Tibial nerve (tissue), 4 donors: ENCODE measurements around the gene SDK2. TPM values are rescaled to one million over a fixed set of nuclear protein-coding genes. Genes with fewer than 3 reads are reported as not detected.

ENCODE experiments used
- DNase-seq, 2 donors: peaks; one replicate each; pipeline ENCODE4 v3.0.0-alpha.2; 2019; ENCODE audit warnings: low spot score in 2 of 2
- H3K27ac ChIP-seq, 4 donors: fragments of 200-600 bp; sonication (generic) in 3 of 4; one replicate each; pipeline ENCODE4 v1.5.1; 2017 to 2019; ENCODE audit warnings: mild to moderate bottlenecking in 1 of 4
- H3K27me3 ChIP-seq, 2 donors: fragments of 200-600 bp; sonication (generic) in 1 of 2; one replicate each; pipeline versions ENCODE4 v1.5.1 to v1.6.0; 2017 to 2019
- H3K36me3 ChIP-seq, 3 donors: fragments of 200-600 bp; sonication (generic); one replicate each; pipeline ENCODE4 v1.5.1; 2018 to 2019
- H3K4me1 ChIP-seq, 4 donors: fragments of 200-600 bp; sonication (generic) in 3 of 4; one replicate each; pipeline ENCODE4 v1.5.1; 2017 to 2019
- H3K4me3 ChIP-seq, 4 donors: fragments of 200-600 bp; sonication (generic) in 3 of 4; one replicate each; pipeline ENCODE4 v1.5.1; 2017 to 2019; ENCODE audit warnings: mild to moderate bottlenecking in 1 of 4, moderate library complexity in 1 of 4
- H3K9me3 ChIP-seq, 4 donors: fragments of 200-600 bp; sonication (generic) in 3 of 4; one replicate each; pipeline ENCODE4 v1.5.1; 2017 to 2019
- EP300 ChIP-seq, 2 donors: sonication (generic); formaldehyde crosslinking; IDR thresholded peaks; one replicate each; pipeline ENCODE4 v1.6.1; 2017; ENCODE audit warnings: antibody characterized with exemption in 2 of 2, mild to moderate bottlenecking in 1 of 2
- POLR2A ChIP-seq, 2 donors: fragments of 450-650 bp; IDR thresholded peaks; one replicate each; pipeline ENCODE4 v1.6.1; 2017; ENCODE audit warnings: antibody characterized with exemption in 2 of 2, mild to moderate bottlenecking in 2 of 2, moderate library complexity in 2 of 2
- WGBS, 2 donors: methylation state at CpG; one replicate each; pipeline ENCODE4 v1.1.5; 2018; 5-methylcytosine and 5-hydroxymethylcytosine counted together
- total RNA-seq, 4 donors: library from RNA; depleted of rRNA; stranded (reverse); fragments of >200 nt; gene quantifications; one replicate each; pipeline ENCODE4 v1.1.0, GENCODE V29; 2016
- TF ChIP-seq, protein P1 (sequence below), 5 experiments: fragments of 200-600 bp in 3 of 5; fragments of 450-650 bp in 2 of 5; sonication (generic) in 3 of 5; IDR thresholded peaks; one replicate each; pipeline ENCODE4 v1.5.1; 2016 to 2019; ENCODE audit warnings: antibody characterized with exemption in 5 of 5, mild to moderate bottlenecking in 3 of 5, moderate library complexity in 2 of 5

SDK2 gene
- total RNA-seq, 4 donors from 2014 or later, result 3.1 to 6.3 (median 4.6) TPM

DNA sequence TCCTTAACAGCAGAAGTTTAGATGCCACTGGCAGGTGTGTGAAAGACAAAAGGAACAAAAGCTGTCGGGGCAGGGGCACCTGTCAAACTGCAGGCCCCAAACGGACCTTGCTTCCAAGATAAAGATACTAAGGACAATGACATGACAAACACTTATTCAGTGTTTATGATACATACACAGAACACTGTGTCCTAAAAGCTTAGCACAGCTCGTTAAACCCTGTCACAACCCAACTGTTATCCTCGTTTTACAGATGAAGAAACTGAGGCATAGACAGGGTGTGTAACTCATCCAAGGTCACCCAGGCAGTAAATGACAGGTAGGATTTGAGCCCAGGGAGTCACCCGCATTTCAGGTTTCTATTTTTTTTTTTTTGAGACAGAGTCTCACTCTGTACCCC is 9.6 kb downstream of the SDK2 start:
- Histone ChIP-seq H3K27me3 (no peaks in the 10 kb centered on the region), H3K4me1 (peaks cover 0 to 28% (median 6%) of the 10 kb centered on the region in 4 donors), H3K4me3 (no peak overlapping the region), H3K9me3 (no peaks in the 10 kb centered on the region), H3K27ac (no peak overlapping the region), H3K36me3 (no peaks in the 10 kb centered on the region)
- TF ChIP-seq, protein P1, sequence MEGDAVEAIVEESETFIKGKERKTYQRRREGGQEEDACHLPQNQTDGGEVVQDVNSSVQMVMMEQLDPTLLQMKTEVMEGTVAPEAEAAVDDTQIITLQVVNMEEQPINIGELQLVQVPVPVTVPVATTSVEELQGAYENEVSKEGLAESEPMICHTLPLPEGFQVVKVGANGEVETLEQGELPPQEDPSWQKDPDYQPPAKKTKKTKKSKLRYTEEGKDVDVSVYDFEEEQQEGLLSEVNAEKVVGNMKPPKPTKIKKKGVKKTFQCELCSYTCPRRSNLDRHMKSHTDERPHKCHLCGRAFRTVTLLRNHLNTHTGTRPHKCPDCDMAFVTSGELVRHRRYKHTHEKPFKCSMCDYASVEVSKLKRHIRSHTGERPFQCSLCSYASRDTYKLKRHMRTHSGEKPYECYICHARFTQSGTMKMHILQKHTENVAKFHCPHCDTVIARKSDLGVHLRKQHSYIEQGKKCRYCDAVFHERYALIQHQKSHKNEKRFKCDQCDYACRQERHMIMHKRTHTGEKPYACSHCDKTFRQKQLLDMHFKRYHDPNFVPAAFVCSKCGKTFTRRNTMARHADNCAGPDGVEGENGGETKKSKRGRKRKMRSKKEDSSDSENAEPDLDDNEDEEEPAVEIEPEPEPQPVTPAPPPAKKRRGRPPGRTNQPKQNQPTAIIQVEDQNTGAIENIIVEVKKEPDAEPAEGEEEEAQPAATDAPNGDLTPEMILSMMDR (IDR thresholded peaks at IDR 0.05), result no peak
- TF ChIP-seq EP300 (IDR thresholded peaks at IDR 0.05) (no peak), POLR2A (IDR thresholded peaks at IDR 0.05) (no peak)
- 76 to 91% methylated on average over 5 of the region's 5 CpGs for WGBS, 2 donors
- DNase-seq, result no peak

DNA sequence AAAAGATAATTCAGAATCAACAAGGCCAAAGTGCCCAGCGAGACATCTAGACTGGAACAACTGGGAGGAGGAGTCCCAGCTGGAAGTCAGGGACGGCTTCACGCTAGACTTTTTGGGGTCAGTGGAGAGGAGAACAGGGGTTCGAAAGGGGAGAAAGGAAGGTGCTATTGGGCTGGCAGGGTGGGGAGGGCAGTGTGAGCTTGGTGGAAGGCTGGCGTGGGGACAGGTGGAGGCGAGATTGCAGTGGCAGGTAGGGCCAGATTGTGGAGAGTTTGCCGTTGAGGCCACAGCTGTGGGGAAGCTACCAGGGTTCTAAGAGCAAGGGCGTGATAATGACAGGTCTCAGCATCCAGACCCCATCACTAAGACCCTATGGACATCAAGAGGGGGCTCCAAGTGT is 10.5 kb downstream of the SDK2 start:
- H3K36me3 ChIP-seq, result no peaks in the 10 kb centered on the region
- no peaks in the 10 kb centered on the region for H3K9me3 ChIP-seq
- H3K27me3 ChIP-seq, result no peaks in the 10 kb centered on the region
- no peak for TF ChIP-seq POLR2A (IDR thresholded peaks at IDR 0.05)
- no peak for TF ChIP-seq EP300 (IDR thresholded peaks at IDR 0.05)
- TF ChIP-seq, protein P1 (IDR thresholded peaks at IDR 0.05), result no peak
- H3K4me3 ChIP-seq, result no peak overlapping the region
- 93 to 96% methylated on average over 8 of the region's 8 CpGs for WGBS, 2 donors
- H3K27ac ChIP-seq, result no peak overlapping the region
- no peak for DNase-seq
- H3K4me1 ChIP-seq, result peaks cover 0 to 25% (median 5%) of the 10 kb centered on the region in 4 donors

DNA sequence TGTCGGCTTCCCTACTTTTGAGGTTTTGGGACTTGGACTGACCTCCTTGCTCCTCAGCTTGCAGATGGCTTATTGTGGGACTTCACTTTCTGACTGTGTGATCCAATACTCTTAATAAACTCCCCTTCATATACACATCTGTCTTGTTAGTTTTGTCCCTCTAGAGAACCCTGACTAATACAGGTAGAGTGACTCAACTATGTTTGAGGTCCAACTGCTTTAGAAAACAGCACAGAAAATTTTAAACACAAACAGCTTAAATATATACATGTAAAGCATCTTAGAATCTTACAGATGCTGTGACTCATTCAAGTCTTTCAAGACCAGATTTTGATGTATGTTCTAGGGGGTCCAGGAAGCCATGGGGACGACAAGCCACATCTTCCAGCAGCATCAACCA is 11.7 kb downstream of the SDK2 start:
- Histone ChIP-seq H3K27me3 (no peaks in the 10 kb centered on the region), H3K36me3 (no peaks in the 10 kb centered on the region), H3K4me1 (peaks cover 0 to 26% (median 5%) of the 10 kb centered on the region in 4 donors), H3K9me3 (no peaks in the 10 kb centered on the region), H3K4me3 (no peak overlapping the region), H3K27ac (no peak overlapping the region)
- 87 to 94% methylated on average over 2 of the region's 2 CpGs for WGBS, 2 donors
- no peak for DNase-seq
- TF ChIP-seq, protein P1 (IDR thresholded peaks at IDR 0.05), result no peak
- TF ChIP-seq POLR2A (IDR thresholded peaks at IDR 0.05), result no peak
- no peak for TF ChIP-seq EP300 (IDR thresholded peaks at IDR 0.05)

DNA sequence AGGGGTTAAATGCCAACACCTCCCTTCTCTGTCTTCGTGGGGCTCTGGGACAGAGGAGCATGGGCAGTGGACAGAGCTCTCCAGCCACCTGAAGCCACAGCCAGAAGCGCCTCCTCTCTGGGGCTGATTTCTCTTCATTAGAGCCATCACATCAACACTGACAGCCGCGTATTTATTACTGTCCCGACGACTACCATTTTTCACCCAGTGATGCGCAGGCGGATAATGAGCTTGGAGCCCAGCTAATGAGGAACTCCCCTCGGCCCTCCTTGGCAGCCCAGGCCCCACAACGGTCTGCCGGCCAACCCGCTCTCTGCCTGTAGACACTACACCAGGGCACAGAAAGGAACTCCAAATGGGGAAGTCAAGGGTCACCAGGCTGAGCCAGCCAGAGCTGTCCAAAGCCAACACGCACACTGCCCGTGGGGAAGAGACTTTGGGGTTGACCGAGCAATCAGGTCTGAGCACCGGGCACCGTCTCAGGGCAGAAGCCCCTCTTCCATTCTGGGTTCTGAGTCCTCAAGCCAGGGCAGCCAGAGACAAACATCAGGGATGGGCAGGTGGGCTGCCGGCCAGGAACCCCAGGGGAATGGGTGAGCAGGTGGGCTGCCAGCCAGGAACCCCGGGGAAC is 13.2 kb downstream of the SDK2 start:
- Histone ChIP-seq H3K4me1 (peaks cover 0 to 34% (median 7%) of the 10 kb centered on the region in 4 donors), H3K27me3 (no peaks in the 10 kb centered on the region), H3K27ac (peak overlapping the region; percentile 45 to 86 (median 75)), H3K36me3 (no peaks in the 10 kb centered on the region), H3K4me3 (no peak overlapping the region), H3K9me3 (no peaks in the 10 kb centered on the region)
- 63 to 71% methylated on average over 19 of the region's 19 CpGs for WGBS, 2 donors
- no peak for DNase-seq
- TF ChIP-seq, protein P1 (IDR thresholded peaks at IDR 0.05), result no peak
- TF ChIP-seq POLR2A (IDR thresholded peaks at IDR 0.05), result no peak
- no peak for TF ChIP-seq EP300 (IDR thresholded peaks at IDR 0.05)

DNA sequence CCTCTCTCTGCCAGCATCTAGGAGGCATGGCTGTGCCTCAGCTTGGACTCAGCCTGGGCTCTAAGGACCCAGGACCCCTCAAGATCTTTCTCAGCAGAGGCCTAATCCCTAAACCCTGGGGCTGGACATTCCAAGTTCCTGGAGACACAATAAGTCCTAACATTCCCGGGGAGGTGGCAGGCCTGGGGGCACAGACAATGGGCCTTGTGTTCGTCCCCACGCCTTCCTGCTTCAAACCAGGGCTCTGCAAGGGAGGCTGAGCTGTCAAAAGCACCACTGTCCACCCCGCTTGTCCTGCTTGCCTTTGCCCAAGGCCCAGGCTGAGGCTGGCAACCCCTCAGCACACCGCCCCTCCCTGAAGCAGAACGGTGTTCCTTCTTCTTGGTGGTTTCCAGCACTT is 13.7 kb downstream of the SDK2 start:
- Histone ChIP-seq H3K27me3 (no peaks in the 10 kb centered on the region), H3K9me3 (no peaks in the 10 kb centered on the region), H3K36me3 (no peaks in the 10 kb centered on the region), H3K27ac (peak overlapping the region; percentile 45 to 86 (median 75)), H3K4me1 (peaks cover 0 to 34% (median 7%) of the 10 kb centered on the region in 4 donors), H3K4me3 (no peak overlapping the region)
- TF ChIP-seq POLR2A (IDR thresholded peaks at IDR 0.05), result no peak
- TF ChIP-seq, protein P1 (IDR thresholded peaks at IDR 0.05), result no peak
- peak in 1 of 2 donors; percentile 79 for TF ChIP-seq EP300 (IDR thresholded peaks at IDR 0.05)
- DNase-seq, result no peak
- WGBS, 2 donors, result 60 to 64% methylated on average over 6 of the region's 6 CpGs
